GM19395 (cell line): ENCODE results near the gene ZNF69.
"Not testable (repeated sequence)": the region's sequence is repeated elsewhere in the genome, so short reads cannot be mapped to it uniquely, and the experiment has no call there.

Experiments used
- ATAC-seq: cut with Tn5 transposase; IDR thresholded peaks from one replicate; pipeline ENCODE4 v1.9.1; 2021; ENCODE audit warnings: mild to moderate bottlenecking, moderate library complexity; ENCODE audit not compliant: unreplicated experiment

Gene ZNF69

GRCh38 chr19:11890634-11891033, 3.1 kb downstream of the ZNF69 start:
- no peak for ATAC-seq

- ATAC-seq = no peak
Measured at GRCh38 chr19:11894851-11895250, 7.3 kb downstream of the ZNF69 start.

- no peak for ATAC-seq
Measured at GRCh38 chr19:11902228-11902627, 14.6 kb downstream of the ZNF69 start.

GRCh38 chr19:11905928-11906327, 18.3 kb downstream of the ZNF69 start:
- ATAC-seq = no peak

- not testable (repeated sequence) for ATAC-seq
Measured at GRCh38 chr19:11911937-11912336, 24.4 kb downstream of the ZNF69 start.

- ATAC-seq = not testable (repeated sequence)
Measured at GRCh38 chr19:11914417-11915051, 27.0 kb downstream of the ZNF69 start.

GRCh38 chr19:11921852-11922495, 34.4 kb downstream of the ZNF69 start:
- no peak for ATAC-seq

GRCh38 chr19:11924886-11925650, 37.5 kb downstream of the ZNF69 start, which contains the start of gene ZNF700:
Gene ZNF700, plus strand, starts transcription at chr19:11925107. Its CDS starts 104 bp downstream, at chr19:11925211.
- ATAC-seq = peak; percentile 92

DNA sequence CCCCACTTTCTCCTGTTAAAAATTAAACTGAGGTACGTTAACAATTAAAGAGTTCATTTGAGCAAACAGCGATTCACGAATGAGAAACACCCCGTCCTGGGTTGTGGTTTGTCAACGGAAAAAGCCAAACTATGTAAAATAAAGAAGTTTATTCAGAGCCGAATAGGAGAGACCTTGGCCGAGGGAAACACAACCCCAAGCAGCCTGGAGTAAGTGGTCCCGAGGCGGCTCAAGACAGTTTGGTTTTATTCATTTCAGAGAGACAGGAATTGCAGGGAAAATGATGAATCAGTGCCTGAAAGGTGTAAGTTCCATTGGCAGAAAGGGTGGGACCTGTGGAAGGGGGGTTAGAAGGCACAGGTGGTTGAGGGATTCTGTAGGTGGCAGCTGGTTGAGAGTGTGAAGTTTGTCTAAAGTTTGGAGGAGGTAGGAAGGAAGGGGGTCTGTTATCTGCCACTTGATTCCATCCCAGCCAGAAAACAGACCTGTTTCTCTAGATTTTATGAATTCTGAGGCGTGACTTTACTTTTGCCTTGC, 38.1 kb downstream of the ZNF69 start:
- not testable (repeated sequence) for ATAC-seq

- ATAC-seq = no peak
Measured at GRCh38 chr19:11927227-11927626, 39.6 kb downstream of the ZNF69 start.

DNA sequence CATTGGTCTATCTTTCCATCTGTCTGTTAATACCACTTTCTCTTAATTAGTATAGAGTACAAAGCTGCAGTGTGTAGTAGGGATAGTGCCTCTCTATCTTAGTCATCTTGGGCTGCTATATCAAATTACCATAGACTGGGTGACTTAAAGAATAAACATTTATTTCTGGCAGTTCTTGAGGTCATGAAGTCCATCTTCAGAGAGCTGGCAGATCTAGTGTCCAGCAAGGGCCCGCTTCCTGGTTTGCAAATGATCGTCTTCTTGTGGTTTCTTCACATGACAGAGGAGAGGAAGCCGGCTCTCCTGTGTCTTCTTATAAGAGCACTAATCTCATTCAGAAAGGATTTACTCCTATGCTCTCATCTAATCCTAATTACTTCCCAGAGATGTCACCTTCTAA, 43.5 kb downstream of the ZNF69 start:
- ATAC-seq = no peak

DNA sequence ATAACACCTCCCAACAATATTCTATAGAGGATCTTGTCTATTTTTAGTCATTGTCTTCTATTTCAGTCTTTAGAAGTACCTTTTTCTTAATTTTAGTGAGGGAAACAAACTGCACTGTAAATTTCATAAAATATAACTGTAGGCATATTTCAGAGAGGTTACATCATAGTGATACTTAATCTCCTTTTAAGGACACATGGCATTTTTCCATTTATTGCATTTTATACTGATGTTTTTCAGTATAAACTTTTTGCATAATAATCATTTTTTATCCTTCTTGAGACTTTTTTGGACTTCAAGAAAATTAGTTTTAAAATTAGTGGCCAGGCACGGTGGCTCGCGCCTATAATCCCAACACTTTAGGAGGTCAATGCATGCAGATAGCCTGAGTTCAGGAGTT, 43.9 kb downstream of the ZNF69 start:
- no peak for ATAC-seq

- not testable (repeated sequence) for ATAC-seq
Measured at GRCh38 chr19:11935829-11936228, 48.2 kb downstream of the ZNF69 start.

DNA sequence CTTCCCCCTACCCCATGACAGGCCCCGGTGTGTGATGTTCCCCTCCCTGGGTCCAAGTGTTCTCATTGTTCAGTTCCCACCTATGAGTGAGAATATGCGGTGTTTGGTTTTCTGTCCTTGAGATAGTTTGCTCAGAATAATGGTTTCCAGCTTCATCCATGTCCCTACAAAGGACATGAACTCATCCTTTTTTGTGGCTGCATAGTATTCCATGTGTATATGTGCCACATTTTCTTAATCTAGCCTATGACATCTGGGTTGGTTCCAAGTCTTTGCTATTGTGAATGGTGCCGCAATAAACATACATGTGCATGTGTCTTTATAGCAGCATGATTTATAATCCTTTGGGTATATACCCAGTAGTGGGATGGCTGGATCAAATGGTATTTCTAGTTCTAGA, 50.8 kb downstream of the ZNF69 start:
- not testable (repeated sequence) for ATAC-seq

GRCh38 chr19:11941361-11941887, 53.8 kb downstream of the ZNF69 start:
- ATAC-seq = not testable (repeated sequence)

GRCh38 chr19:11942008-11942842, 54.6 kb downstream of the ZNF69 start:
- ATAC-seq = no peak

GRCh38 chr19:11942843-11943108, 55.2 kb downstream of the ZNF69 start:
- no peak for ATAC-seq

- ATAC-seq = no peak
Measured at GRCh38 chr19:11944656-11945055, 57.1 kb downstream of the ZNF69 start.

DNA sequence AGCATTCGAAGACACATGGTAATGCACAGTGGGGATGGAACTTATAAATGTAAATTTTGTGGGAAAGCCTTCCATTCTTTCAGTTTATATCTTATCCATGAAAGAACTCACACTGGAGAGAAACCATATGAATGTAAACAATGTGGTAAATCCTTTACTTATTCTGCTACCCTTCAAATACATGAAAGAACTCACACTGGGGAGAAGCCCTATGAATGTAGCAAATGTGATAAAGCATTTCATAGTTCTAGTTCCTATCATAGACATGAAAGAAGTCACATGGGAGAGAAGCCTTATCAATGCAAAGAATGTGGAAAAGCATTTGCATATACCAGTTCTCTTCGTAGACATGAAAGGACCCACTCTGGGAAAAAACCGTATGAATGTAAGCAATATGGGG, 61.1 kb downstream of the ZNF69 start:
- ATAC-seq = no peak

DNA sequence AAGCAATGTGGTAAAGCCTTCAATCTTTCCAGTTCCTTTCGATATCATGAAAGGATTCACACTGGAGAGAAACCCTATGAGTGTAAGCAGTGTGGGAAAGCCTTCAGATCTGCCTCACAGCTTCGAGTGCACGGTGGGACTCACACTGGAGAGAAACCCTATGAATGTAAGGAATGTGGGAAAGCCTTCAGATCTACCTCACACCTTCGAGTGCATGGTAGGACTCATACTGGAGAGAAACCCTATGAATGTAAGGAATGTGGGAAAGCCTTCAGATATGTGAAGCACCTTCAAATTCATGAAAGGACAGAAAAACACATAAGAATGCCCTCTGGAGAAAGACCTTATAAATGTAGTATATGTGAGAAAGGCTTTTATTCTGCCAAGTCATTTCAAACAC, 61.6 kb downstream of the ZNF69 start:
- no peak for ATAC-seq

DNA sequence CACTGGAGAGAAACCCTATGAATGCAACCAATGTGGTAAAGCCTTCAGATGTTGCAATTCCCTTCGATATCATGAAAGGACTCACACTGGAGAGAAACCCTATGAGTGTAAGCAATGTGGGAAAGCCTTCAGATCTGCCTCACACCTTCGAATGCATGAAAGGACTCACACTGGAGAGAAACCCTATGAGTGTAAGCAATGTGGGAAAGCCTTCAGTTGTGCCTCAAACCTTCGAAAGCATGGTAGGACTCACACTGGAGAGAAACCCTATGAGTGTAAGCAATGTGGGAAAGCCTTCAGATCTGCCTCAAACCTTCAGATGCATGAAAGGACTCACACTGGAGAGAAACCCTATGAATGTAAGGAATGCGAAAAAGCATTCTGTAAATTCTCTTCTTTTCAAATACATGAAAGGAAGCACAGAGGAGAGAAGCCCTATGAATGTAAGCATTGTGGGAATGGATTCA, 62.1 kb downstream of the ZNF69 start:
- ATAC-seq = not testable (repeated sequence)
